DND-41 (cell line): ENCODE measurements around the gene ZFPL1.

Source experiments
- EZH2 ChIP-seq: IDR thresholded peaks from 3 replicates; pipeline ENCODE4 v1.6.1; 2012; ENCODE audit warnings: borderline replicate concordance, low read depth, mild to moderate bottlenecking, moderate library complexity, low read length, inconsistent platforms; ENCODE audit not compliant: severe bottlenecking
- TF ChIP-seq, protein P1 (sequence below): IDR thresholded peaks from 2 replicates; pipeline ENCODE4 v1.5.1; 2012; ENCODE audit warnings: borderline replicate concordance, low read length, moderate library complexity, mild to moderate bottlenecking; ENCODE audit not compliant: poor library complexity, severe bottlenecking; ENCODE audit errors: extremely low read depth

DNA sequence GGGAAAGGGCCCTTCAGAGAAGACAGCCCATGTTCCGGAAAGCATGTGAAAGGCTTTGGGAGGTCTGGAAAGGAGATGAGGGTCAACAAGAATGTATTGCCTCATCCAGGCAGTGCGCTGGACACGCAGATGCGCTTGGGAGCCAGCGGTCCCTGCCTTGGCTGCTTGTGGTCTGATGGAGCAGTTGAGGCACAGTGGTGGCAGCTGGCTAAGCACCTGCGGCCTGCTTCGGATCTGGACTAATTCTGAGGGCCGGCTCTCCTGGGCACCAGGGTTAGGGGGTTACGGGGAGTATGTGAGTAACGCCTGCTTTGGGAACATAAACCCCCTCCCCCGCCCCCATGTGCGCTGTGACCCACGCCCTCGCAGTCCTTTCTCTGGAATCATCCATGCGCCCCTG, 23.1 kb downstream of the ZFPL1 start:
- TF ChIP-seq, protein P1, sequence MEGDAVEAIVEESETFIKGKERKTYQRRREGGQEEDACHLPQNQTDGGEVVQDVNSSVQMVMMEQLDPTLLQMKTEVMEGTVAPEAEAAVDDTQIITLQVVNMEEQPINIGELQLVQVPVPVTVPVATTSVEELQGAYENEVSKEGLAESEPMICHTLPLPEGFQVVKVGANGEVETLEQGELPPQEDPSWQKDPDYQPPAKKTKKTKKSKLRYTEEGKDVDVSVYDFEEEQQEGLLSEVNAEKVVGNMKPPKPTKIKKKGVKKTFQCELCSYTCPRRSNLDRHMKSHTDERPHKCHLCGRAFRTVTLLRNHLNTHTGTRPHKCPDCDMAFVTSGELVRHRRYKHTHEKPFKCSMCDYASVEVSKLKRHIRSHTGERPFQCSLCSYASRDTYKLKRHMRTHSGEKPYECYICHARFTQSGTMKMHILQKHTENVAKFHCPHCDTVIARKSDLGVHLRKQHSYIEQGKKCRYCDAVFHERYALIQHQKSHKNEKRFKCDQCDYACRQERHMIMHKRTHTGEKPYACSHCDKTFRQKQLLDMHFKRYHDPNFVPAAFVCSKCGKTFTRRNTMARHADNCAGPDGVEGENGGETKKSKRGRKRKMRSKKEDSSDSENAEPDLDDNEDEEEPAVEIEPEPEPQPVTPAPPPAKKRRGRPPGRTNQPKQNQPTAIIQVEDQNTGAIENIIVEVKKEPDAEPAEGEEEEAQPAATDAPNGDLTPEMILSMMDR = no peak
- TF ChIP-seq EZH2 = no peak
